ENCODE data around the gene C6orf132.
A peak's percentile ranks its signal among the peaks of the same experiment; 100 is the strongest.
"Not testable (repeated sequence)": the region's sequence is repeated elsewhere in the genome, so short reads cannot be mapped to it uniquely, and the experiment has no call there.

Gene C6orf132

GRCh38 chr6:42166444-42167141 lies 24.2 kb upstream of the C6orf132 start:
- in situ Hi-C loops (cut with HindIII; ENCODE audit: low pct_ligation_motif_present, low pct_unique_long_range_greater_than_20kb, low sequenced_read_pairs): no loop called here

GRCh38 chr6:42165016-42165415 lies 22.6 kb upstream of the C6orf132 start:
- no peak for DNase-seq
- in situ Hi-C loops (cut with HindIII; ENCODE audit: low pct_ligation_motif_present, low pct_unique_long_range_greater_than_20kb, low sequenced_read_pairs): no loop called here

More at GRCh38 chr6:42166444-42167141, 24.2 kb upstream of the C6orf132 start:
- peak; percentile 80 for DNase-seq

GRCh38 chr6:42163981-42164380 lies 21.6 kb upstream of the C6orf132 start:
- in situ Hi-C loops (cut with HindIII; ENCODE audit: low pct_ligation_motif_present, low pct_unique_long_range_greater_than_20kb, low sequenced_read_pairs): no loop called here
- DNase-seq: no peak

- in situ Hi-C loops (cut with HindIII; ENCODE audit: low pct_ligation_motif_present, low pct_unique_long_range_greater_than_20kb, low sequenced_read_pairs): no loop called here
These were observed 20.4 kb upstream of the C6orf132 start for GRCh38 chr6:42162812-42163211.

GRCh38 chr6:42162384-42162783 lies 20.0 kb upstream of the C6orf132 start:
- in situ Hi-C loops (cut with HindIII; ENCODE audit: low pct_ligation_motif_present, low pct_unique_long_range_greater_than_20kb, low sequenced_read_pairs): no loop called here
- DNase-seq: no peak

More at GRCh38 chr6:42162812-42163211, 20.4 kb upstream of the C6orf132 start:
- DNase-seq: no peak

GRCh38 chr6:42159431-42160024 lies 17.1 kb upstream of the C6orf132 start:
- no peak for DNase-seq

GRCh38 chr6:42158631-42159030 lies 16.2 kb upstream of the C6orf132 start:
- in situ Hi-C loops (cut with HindIII; ENCODE audit: low pct_ligation_motif_present, low pct_unique_long_range_greater_than_20kb, low sequenced_read_pairs): no loop called here
- no peak for DNase-seq

More at GRCh38 chr6:42159431-42160024, 17.1 kb upstream of the C6orf132 start:
- in situ Hi-C loops (cut with HindIII; ENCODE audit: low pct_ligation_motif_present, low pct_unique_long_range_greater_than_20kb, low sequenced_read_pairs): no loop called here

- DNase-seq: no peak
- in situ Hi-C loops (cut with HindIII; ENCODE audit: low pct_ligation_motif_present, low pct_unique_long_range_greater_than_20kb, low sequenced_read_pairs): no loop called here
These were observed 15.6 kb upstream of the C6orf132 start for GRCh38 chr6:42158011-42158410.

GRCh38 chr6:42156638-42157037 lies 14.2 kb upstream of the C6orf132 start:
- DNase-seq: no peak
- in situ Hi-C loops (cut with HindIII; ENCODE audit: low pct_ligation_motif_present, low pct_unique_long_range_greater_than_20kb, low sequenced_read_pairs): no loop called here

- in situ Hi-C loops (cut with HindIII; ENCODE audit: low pct_ligation_motif_present, low pct_unique_long_range_greater_than_20kb, low sequenced_read_pairs): no loop called here
These were observed 12.9 kb upstream of the C6orf132 start for GRCh38 chr6:42155293-42155692.

GRCh38 chr6:42154461-42155209 lies 12.2 kb upstream of the C6orf132 start:
- in situ Hi-C loops (cut with HindIII; ENCODE audit: low pct_ligation_motif_present, low pct_unique_long_range_greater_than_20kb, low sequenced_read_pairs): no loop called here
- no peak for DNase-seq

More at GRCh38 chr6:42155293-42155692, 12.9 kb upstream of the C6orf132 start:
- no peak for DNase-seq

- no peak for DNase-seq
- in situ Hi-C loops (cut with HindIII; ENCODE audit: low pct_ligation_motif_present, low pct_unique_long_range_greater_than_20kb, low sequenced_read_pairs): no loop called here
These were observed 11.5 kb upstream of the C6orf132 start for GRCh38 chr6:42153921-42154320.

GRCh38 chr6:42152528-42153213 lies 10.3 kb upstream of the C6orf132 start:
- DNase-seq; in situ Hi-C loops (cut with HindIII; ENCODE audit: low pct_ligation_motif_present, low pct_unique_long_range_greater_than_20kb, low sequenced_read_pairs): not testable (repeated sequence)

- in situ Hi-C loops (cut with HindIII; ENCODE audit: low pct_ligation_motif_present, low pct_unique_long_range_greater_than_20kb, low sequenced_read_pairs): no loop called here
- no peak for DNase-seq
These were observed 9.6 kb upstream of the C6orf132 start for GRCh38 chr6:42152024-42152423.

- in situ Hi-C loops (cut with HindIII; ENCODE audit: low pct_ligation_motif_present, low pct_unique_long_range_greater_than_20kb, low sequenced_read_pairs): no loop called here
- DNase-seq: no peak
These were observed 7.8 kb upstream of the C6orf132 start for GRCh38 chr6:42150254-42150653.

- in situ Hi-C loops (cut with HindIII; ENCODE audit: low pct_ligation_motif_present, low pct_unique_long_range_greater_than_20kb, low sequenced_read_pairs): no loop called here
- no peak for DNase-seq
These were observed 5.6 kb upstream of the C6orf132 start for GRCh38 chr6:42148058-42148457.

GRCh38 chr6:42147138-42147562 lies 4.7 kb upstream of the C6orf132 start:
- no peak for DNase-seq
- in situ Hi-C loops (cut with HindIII; ENCODE audit: low pct_ligation_motif_present, low pct_unique_long_range_greater_than_20kb, low sequenced_read_pairs): no loop called here

GRCh38 chr6:42141603-42142117 lies 760 bp downstream of the C6orf132 start:
- in situ Hi-C loops (cut with HindIII; ENCODE audit: low pct_ligation_motif_present, low pct_unique_long_range_greater_than_20kb, low sequenced_read_pairs): no loop called here
- peak; percentile 20 for DNase-seq
